ENCODE measurements around the gene PTGER4. TPM values are rescaled to one million over a fixed set of nuclear protein-coding genes. Genes with fewer than 3 reads are reported as not detected.

Gene PTGER4
- total RNA-seq, 1 experiment from 2014 or later: 28.5 TPM

GRCh38 chr5:40681363-40682153 is 1.8 kb downstream of the PTGER4 start:
- Mint-ChIP-seq H3K4me1 (ENCODE audit: low read depth, unreplicated experiment) (peaks cover 22% of the 10 kb centered on the region), H3K36me3 (ENCODE audit: insufficient read depth, unreplicated experiment) (peaks cover 70% of the 10 kb centered on the region), H3K4me3 (ENCODE audit: low read depth, unreplicated experiment) (peak overlapping the region; percentile 98), H3K9me3 (ENCODE audit: low read depth, unreplicated experiment) (no peaks in the 10 kb centered on the region), H3K27ac (ENCODE audit: unreplicated experiment) (peak overlapping the region; percentile 83), H3K27me3 (ENCODE audit: unreplicated experiment) (no peaks in the 10 kb centered on the region)
- intact Hi-C loops (cut with micrococcal nuclease; ENCODE audit: unreplicated experiment): loop anchor here (2.0 to 10.0 kb wide), 2 partner anchors 175 to 657 kb away; no protein-coding TSS in a partner anchor
- no peak for TF ChIP-seq CTCF (IDR thresholded peaks at IDR 0.05; ENCODE audit: unreplicated experiment)
- peak; percentile 36 for DNase-seq
- no TSS peak for BruUV-seq (replicated peaks)
- CTCF ChIA-PET: interaction anchor here (0.6 kb wide), 1 partner anchor 1082 kb away, joined by 3 read pairs; no protein-coding TSS in a partner anchor

- no peak for DNase-seq
- Mint-ChIP-seq H3K36me3 (ENCODE audit: insufficient read depth, unreplicated experiment) (peaks cover 74% of the 10 kb centered on the region), H3K27ac (ENCODE audit: unreplicated experiment) (peak overlapping the region; percentile 83), H3K9me3 (ENCODE audit: low read depth, unreplicated experiment) (no peaks in the 10 kb centered on the region), H3K27me3 (ENCODE audit: unreplicated experiment) (no peaks in the 10 kb centered on the region), H3K4me1 (ENCODE audit: low read depth, unreplicated experiment) (peaks cover 16% of the 10 kb centered on the region), H3K4me3 (ENCODE audit: low read depth, unreplicated experiment) (peak overlapping the region; percentile 98)
- no TSS peak for BruUV-seq (replicated peaks)
- no peak for TF ChIP-seq CTCF (IDR thresholded peaks at IDR 0.05; ENCODE audit: unreplicated experiment)
- intact Hi-C loops (cut with micrococcal nuclease; ENCODE audit: unreplicated experiment): loop anchor here (10.0 kb wide), 1 partner anchor 658 kb away; no protein-coding TSS in a partner anchor
- CTCF ChIA-PET: no interaction called here
Measured at GRCh38 chr5:40682154-40683017, 2.7 kb downstream of the PTGER4 start.

GRCh38 chr5:40683305-40683704 is 3.6 kb downstream of the PTGER4 start:
- intact Hi-C loops (cut with micrococcal nuclease; ENCODE audit: unreplicated experiment): loop anchor here (10.0 kb wide), 1 partner anchor 659 kb away; no protein-coding TSS in a partner anchor
- H3K9me3 Mint-ChIP-seq (ENCODE audit: low read depth, unreplicated experiment): no peaks in the 10 kb centered on the region
- H3K4me3 Mint-ChIP-seq (ENCODE audit: low read depth, unreplicated experiment): peak overlapping the region; percentile 98
- peaks cover 78% of the 10 kb centered on the region for H3K36me3 Mint-ChIP-seq (ENCODE audit: insufficient read depth, unreplicated experiment)
- DNase-seq: no peak
- CTCF ChIA-PET: interaction anchor here (1.2 kb wide), 1 partner anchor 51 kb away, joined by 4 read pairs; no protein-coding TSS in a partner anchor
- no peaks in the 10 kb centered on the region for H3K27me3 Mint-ChIP-seq (ENCODE audit: unreplicated experiment)
- BruUV-seq (replicated peaks): no TSS peak
- peak overlapping the region; percentile 83 for H3K27ac Mint-ChIP-seq (ENCODE audit: unreplicated experiment)
- H3K4me1 Mint-ChIP-seq (ENCODE audit: low read depth, unreplicated experiment): peaks cover 22% of the 10 kb centered on the region
- no peak for TF ChIP-seq CTCF (IDR thresholded peaks at IDR 0.05; ENCODE audit: unreplicated experiment)

GRCh38 chr5:40685193-40685592 is 5.5 kb downstream of the PTGER4 start:
- intact Hi-C loops (cut with micrococcal nuclease; ENCODE audit: unreplicated experiment): loop anchor here (5.0 to 10.0 kb wide), 5 partner anchors 243 to 1108 kb away; no protein-coding TSS in a partner anchor
- CTCF ChIA-PET: interaction anchor here (1.3 kb wide), 1 partner anchor 970 kb away, joined by 4 read pairs; no protein-coding TSS in a partner anchor
- Mint-ChIP-seq H3K27ac (ENCODE audit: unreplicated experiment) (peak overlapping the region; percentile 50), H3K27me3 (ENCODE audit: unreplicated experiment) (no peaks in the 10 kb centered on the region), H3K4me3 (ENCODE audit: low read depth, unreplicated experiment) (peak overlapping the region; percentile 98), H3K4me1 (ENCODE audit: low read depth, unreplicated experiment) (peaks cover 28% of the 10 kb centered on the region), H3K9me3 (ENCODE audit: low read depth, unreplicated experiment) (no peaks in the 10 kb centered on the region), H3K36me3 (ENCODE audit: insufficient read depth, unreplicated experiment) (peaks cover 62% of the 10 kb centered on the region)
- no peak for TF ChIP-seq CTCF (IDR thresholded peaks at IDR 0.05; ENCODE audit: unreplicated experiment)
- BruUV-seq (replicated peaks): no TSS peak
- DNase-seq: no peak
